HUES6 (cell line): ENCODE data around the gene IL31RA.
"Not testable (repeated sequence)": the region's sequence is repeated elsewhere in the genome, so short reads cannot be mapped to it uniquely, and the experiment has no call there.

Experiments
- H3K27ac ChIP-seq: 2 replicates; pipeline ENCODE4 v1.7.0; 2013; ENCODE audit warnings: low read depth, mild to moderate bottlenecking, low read length, inconsistent platforms
- H3K27me3 ChIP-seq: 2 replicates; pipeline ENCODE4 v1.6.1; 2013; ENCODE audit warnings: low read length; ENCODE audit not compliant: control insufficient read depth, insufficient read depth
- H3K36me3 ChIP-seq: 2 replicates; pipeline ENCODE4 v1.6.1; 2013; ENCODE audit warnings: low read length; ENCODE audit not compliant: control insufficient read depth, insufficient read depth
- H3K4me1 ChIP-seq: 2 replicates; pipeline ENCODE4 v1.6.1; 2013; ENCODE audit warnings: low read length; ENCODE audit not compliant: control insufficient read depth, insufficient read depth
- H3K4me3 ChIP-seq: 2 replicates; pipeline ENCODE4 v1.5.1; 2013; ENCODE audit warnings: low read depth, low read length
- H3K9ac ChIP-seq: one replicate; pipeline ENCODE4 v1.6.1; 2013; ENCODE audit warnings: mild to moderate bottlenecking, low read length
- H3K9me3 ChIP-seq: 2 replicates; pipeline ENCODE4 v1.6.1; 2013; ENCODE audit warnings: low read depth, low read length; ENCODE audit not compliant: control insufficient read depth, insufficient read depth

Gene IL31RA

DNA sequence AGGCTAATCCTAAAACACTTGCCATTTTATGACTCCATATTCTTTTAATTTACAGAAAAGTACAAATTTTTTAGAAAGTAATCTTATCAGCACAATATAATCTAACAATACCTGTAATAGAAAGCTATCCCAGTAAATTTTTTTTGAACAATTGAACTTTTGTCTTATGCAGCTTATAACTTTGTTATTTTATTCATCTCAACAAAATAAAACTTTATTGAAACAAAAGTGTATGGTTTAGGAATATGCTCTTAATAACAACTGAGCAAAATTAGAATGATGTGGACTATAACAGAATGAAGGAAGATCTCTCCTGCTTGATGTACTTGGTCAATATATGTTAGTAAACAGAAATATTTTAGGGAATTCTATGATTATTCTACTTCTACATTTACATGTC, 86.4 kb downstream of the IL31RA start:
- H3K27me3 ChIP-seq, H3K9ac ChIP-seq, H3K4me1 ChIP-seq, H3K4me3 ChIP-seq, H3K9me3 ChIP-seq, H3K27ac ChIP-seq: not testable (repeated sequence)
- H3K36me3 ChIP-seq, result peaks cover 21% of the 10 kb centered on the region

DNA sequence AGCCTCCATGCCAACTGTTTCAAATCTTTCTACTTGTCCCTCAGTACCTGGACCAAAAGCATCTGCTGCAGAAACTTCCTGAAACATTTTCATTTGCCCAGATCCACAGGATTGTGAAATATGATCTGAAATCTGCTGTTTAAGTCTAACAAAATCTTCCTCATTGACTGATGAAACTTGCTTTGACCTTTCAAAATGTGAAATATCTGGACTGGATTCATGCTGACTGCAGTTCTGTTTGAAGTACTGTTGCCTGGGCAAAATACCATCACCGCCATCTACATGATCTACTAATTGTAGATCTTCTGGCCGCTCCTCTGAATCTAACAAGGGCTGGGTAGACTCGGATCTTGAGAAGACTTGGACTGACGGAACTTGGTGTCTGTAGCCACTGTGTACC, 90.0 kb downstream of the IL31RA start:
- not testable (repeated sequence) for H3K9me3 ChIP-seq, H3K27me3 ChIP-seq, H3K27ac ChIP-seq, H3K4me3 ChIP-seq, H3K9ac ChIP-seq, H3K4me1 ChIP-seq
- H3K36me3 ChIP-seq, result peaks cover 31% of the 10 kb centered on the region

DNA sequence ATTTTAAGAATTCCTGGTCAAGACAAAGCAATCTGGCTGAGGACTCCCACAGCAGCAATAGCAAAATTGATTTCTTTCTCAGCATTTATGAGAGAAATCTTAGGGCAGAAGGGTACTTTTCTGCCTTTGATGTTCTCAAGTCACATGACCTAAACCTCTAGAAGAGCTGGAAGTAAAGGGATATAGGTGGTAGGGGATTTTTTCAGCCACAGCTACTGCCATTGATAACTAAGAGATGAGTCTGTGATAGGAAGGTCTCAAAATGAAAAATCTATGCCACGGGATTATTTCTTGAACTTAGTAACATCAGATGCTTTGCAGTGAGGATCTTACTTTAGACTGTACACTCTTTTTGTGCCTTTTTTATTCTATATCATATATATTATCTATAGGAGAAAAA, 108.1 kb downstream of the IL31RA start:
- H3K4me3 ChIP-seq, result no peak overlapping the region
- H3K36me3 ChIP-seq, result peaks cover 70% of the 10 kb centered on the region

DNA sequence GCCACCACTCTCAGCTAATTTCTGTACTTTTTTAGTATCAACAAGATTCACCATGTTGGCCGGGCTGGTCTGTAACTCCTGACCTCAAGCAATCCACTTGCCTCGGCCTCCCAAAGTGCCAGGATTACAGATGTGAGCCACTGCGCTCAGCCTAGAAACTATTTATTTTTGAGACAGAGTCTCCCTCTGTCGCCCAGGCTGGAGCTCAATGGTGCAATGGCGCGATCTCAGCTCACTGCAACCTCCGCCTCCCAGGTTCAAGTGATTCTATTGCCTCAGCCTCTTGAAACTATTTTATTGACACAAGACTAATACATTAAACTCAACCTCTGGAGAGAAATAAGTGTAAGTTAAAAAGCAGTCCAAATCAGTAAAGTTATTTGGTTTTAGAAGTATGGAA, 109.6 kb downstream of the IL31RA start:
- H3K27me3 ChIP-seq, result no peaks in the 10 kb centered on the region
- no peaks in the 10 kb centered on the region for H3K9me3 ChIP-seq
- H3K4me3 ChIP-seq, result no peak overlapping the region
- no peak overlapping the region for H3K27ac ChIP-seq
- peaks cover 56% of the 10 kb centered on the region for H3K36me3 ChIP-seq
- H3K9ac ChIP-seq, result no peak overlapping the region
- no peaks in the 10 kb centered on the region for H3K4me1 ChIP-seq

More for the DNA sequence above, 108.1 kb downstream of the IL31RA start:
- no peaks in the 10 kb centered on the region for H3K4me1 ChIP-seq
- no peaks in the 10 kb centered on the region for H3K27me3 ChIP-seq
- no peaks in the 10 kb centered on the region for H3K9me3 ChIP-seq
- no peak overlapping the region for H3K9ac ChIP-seq
- H3K27ac ChIP-seq, result no peak overlapping the region

DNA sequence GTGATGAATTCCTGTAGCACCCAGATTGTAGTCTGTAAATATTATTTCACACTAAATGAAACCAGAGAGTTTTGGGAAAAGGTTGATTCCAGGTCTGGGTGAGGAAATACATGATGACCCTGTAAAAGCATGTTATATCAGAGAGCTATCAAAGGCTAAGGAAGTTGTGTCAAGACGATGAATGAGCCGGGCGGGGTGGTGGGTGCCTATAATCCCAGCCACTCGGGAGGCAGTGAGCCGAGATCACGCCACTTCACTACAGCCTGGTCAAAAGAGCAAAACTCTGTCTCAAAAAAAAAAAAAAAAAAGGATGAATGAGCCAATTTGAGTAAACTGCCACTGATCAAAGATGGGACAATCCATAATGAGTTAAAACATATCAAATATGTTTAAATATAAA, 114.4 kb downstream of the IL31RA start:
- Histone ChIP-seq H3K36me3 (peaks cover 41% of the 10 kb centered on the region; the same call in 1 of the 2 replicates), H3K9me3 (no peaks in the 10 kb centered on the region), H3K9ac (no peak overlapping the region), H3K27me3 (no peaks in the 10 kb centered on the region), H3K4me1 (no peaks in the 10 kb centered on the region), H3K27ac (no peak overlapping the region), H3K4me3 (no peak overlapping the region)

DNA sequence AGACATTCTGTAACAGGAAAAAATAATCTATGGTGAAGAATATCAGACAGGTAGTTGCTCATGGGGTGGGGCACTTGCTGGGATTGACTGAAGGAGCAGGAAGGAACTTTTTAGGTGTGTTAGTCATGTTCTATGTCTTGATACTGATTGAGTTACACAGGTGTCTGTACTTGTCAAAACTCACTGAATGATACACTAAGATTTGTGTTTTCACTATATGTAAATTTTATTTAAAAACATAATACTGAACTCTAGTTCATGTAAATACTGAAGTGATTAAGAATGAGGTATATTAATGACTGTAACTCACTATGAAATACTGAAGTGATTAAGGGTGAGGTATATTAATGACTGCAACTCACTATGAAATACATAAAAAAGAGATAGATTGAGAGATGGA, 115.1 kb downstream of the IL31RA start:
- H3K9me3 ChIP-seq, result no peaks in the 10 kb centered on the region
- H3K36me3 ChIP-seq, result peaks cover 34% of the 10 kb centered on the region; the same call in 1 of the 2 replicates
- H3K27ac ChIP-seq, result no peak overlapping the region
- H3K9ac ChIP-seq, result no peak overlapping the region
- no peak overlapping the region for H3K4me3 ChIP-seq
- no peaks in the 10 kb centered on the region for H3K27me3 ChIP-seq
- H3K4me1 ChIP-seq, result no peaks in the 10 kb centered on the region

DNA sequence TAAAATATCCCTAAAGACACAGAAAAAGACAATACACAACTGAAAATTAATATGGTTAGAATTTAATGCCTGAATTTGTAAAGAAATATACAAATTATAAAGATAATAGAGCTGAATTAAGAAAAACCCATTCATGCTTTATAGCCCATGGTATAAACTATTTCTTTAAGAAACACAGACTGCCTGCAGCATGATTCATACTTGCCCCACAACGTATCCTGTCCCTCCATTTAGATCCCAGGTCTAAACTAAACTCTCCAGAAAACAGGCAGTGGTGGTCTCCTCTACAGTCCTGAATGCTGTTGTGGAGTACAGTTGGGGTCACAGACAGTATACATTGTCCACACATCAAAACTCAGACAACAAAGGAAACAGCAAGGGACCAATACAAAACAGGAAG, 118.8 kb downstream of the IL31RA start:
- Histone ChIP-seq H3K4me1 (no peaks in the 10 kb centered on the region), H3K9ac (no peak overlapping the region), H3K4me3 (no peak overlapping the region), H3K27me3 (no peaks in the 10 kb centered on the region), H3K9me3 (no peaks in the 10 kb centered on the region), H3K36me3 (peaks cover 24% of the 10 kb centered on the region), H3K27ac (no peak overlapping the region)
